NCI-H2029 treated with DMSO at 0.1 percent for 48 hours (cell line): Measurements from ENCODE around the gene MAN1A1.
"Not testable (repeated sequence)": the region's sequence is repeated elsewhere in the genome, so short reads cannot be mapped to it uniquely, and the experiment has no call there.

Experiments
- DNase-seq: peaks from one replicate; lab custom pipeline; 2025; lab: John Stamatoyannopoulos, UW

MAN1A1 gene

DNA sequence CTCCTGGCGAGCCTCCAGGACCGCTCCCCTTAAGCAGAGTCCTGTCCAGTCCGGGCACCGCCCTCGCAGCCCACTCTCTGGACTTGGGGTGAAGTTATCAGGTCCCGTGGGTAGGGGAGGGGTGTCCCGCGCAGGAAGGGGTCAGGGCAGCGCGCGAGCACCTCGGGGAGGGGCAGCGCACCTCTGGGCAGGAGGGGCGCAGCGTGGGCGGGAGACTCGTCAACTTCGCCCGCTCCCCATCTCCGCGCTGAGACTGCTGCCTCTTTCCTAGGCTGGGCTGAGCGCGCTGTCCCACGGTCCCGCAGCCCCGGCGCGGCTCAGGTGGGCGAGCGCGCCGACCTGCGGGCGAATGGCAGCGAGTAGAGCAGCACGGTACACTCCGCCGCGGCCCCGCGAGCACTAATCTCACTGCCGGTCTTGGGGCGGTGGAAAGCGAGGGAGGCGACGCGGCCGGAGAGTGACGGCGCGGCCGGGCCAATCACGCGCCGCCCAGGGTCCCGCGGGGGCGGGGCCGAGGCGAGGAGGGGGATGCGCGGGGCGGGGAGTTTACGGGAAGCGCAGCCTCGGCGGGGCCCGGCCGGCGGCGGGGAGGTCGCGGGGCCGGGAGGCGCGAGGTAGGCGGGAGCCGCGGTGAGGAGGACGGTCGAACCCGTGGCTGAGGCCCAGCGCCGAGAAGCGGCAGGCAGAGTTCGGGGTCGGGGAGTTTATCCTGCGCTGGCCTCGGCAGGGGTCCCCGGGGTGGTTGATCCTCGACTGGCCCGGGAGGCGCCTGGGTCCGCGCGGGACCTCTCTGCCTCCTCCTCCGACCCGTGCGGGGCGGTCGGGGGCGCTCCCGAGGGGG lies at the start of gene MAN1A1:
Gene MAN1A1 (minus strand): TSS at position 401 of the 841 bp plus-strand sequence. CDS start 696 bp downstream, outside the sequence.
- DNase-seq = peak; percentile 62

DNA sequence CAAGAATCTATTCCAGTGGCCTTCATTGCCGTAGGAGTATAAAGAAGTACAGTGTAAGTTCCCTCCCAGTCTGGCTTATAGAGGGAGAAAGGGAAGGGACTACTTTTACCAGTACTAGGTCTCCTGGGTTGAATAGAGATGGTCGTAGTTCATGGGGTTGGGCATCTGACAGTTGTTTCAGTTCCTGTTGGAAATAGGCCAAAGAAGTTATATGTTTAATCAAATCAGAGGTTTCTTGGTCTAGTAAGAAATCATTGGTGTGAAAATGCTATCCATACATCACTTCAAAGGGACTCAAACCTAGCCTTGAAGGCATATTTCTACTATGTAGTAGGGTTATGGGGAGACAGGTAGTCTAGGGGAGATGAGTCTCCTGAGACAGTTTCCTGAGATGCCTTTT lies 45.6 kb upstream of the MAN1A1 start:
- DNase-seq = no peak

DNA sequence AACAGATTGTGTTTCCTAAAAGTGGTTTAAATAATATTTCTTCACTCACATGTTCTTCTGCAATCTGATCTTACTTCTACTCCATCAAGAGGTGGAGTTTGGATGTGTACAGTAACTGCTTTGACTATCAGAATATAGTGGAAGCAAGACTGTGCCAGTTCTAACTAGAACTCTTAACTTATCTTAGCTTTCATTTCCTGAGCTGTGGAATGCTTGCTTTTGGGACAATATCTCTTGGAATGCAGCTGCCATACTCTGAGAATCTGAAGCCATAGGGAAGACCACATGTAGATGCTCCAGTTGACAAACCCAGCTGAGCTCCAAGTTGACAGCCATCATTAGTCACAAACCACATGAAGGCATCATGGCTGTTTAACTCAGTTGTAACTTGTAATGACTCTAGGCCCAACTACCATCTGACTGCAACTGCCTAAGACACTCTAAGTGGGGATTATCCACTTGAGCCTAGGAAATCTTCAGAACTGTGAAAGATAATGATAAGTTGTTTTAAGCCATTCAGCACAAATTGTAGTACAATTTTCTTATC lies 40.8 kb upstream of the MAN1A1 start:
- no peak for DNase-seq

DNA sequence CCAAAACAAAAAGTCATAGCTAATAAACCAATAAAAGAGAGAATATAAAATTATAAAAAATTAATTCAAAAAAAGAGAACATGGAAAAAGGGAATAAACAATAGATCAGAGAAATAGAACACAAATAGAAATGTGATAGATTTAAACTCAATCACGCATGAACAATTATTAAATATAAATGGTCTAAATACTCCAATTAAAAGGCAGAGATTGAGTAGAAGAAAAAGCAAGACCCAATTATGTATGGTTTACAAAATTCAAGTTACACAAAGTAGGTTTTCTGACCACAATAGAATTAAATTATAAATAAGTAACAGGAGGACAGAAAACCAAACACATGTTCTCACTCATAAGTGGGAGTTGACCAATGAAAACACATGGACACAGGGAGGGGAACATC lies 36.4 kb upstream of the MAN1A1 start:
- no peak for DNase-seq

DNA sequence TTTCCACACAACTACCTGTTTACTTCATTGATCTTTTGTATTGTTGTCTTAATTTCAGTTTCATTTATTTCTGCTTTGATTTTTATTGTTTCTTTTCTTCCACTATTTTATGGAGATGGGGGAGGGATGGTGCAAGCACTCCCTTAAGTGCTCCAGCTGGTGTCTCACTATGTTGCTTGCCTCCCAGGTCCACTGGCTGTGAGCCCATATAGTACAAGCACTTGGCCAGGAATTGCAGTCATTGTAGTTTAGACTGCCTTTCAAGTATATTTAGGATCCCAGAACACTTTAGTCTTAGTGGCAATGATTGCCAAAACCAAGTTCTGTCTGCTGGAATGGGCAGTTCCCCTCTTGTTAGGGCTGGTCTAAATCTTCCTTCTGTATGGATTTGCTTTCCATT lies 34.9 kb upstream of the MAN1A1 start:
- DNase-seq = peak; percentile 5

DNA sequence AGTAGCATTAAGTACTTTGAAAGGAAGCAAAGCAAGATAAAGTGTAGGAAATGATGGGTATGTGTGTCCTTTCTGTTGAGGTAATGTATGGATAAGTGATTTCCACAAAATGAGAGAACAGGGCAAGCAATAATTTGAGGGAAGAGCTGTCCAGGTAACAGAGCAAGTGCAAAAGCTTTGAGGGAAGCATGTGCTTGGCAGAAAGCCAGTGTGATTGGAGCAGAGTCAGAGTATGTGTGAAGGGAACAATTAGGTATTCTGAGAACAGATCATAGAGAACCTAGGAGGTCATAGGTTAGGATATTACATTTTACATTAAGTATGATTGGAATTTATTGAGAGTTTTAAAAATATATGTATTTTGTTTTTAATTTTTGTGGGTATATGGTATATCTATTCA lies 30.2 kb upstream of the MAN1A1 start:
- no peak for DNase-seq

DNA sequence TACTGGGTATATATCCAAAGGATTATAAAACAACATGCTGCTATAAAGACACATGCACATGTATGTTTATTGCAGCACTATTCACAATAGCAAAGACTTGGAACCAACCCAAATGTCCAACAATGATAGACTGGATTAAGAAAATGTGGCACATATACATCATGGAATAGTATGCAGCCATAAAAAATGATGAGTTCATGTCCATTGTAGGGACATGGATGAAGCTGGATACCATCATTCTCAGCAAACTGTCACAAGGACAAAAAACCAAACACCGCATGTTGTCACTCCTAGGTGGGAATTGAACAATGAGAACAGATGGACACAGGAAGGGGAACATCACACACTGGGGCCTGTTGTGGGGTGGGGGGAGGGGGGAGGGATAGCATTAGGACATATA lies 27.5 kb upstream of the MAN1A1 start:
- DNase-seq = not testable (repeated sequence)

DNA sequence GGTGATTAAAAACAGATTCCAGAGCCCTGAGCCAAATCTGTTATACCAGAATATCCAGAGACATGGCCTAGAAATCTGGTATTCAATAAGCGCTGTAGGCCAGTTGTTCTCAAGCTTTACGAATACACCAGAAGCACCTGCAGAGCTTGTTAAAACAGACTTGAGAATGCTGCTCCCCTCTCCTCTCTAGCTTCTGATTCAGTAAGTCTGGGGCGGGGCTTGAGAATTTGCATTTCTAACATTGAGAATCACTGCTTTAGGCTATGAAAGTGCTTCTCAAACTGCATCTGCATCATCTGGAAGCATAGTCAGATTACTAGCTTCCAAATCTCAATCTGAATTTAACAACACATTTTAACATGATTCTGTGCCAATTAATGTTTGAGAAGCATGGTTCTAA lies 20.5 kb upstream of the MAN1A1 start:
- DNase-seq = no peak

DNA sequence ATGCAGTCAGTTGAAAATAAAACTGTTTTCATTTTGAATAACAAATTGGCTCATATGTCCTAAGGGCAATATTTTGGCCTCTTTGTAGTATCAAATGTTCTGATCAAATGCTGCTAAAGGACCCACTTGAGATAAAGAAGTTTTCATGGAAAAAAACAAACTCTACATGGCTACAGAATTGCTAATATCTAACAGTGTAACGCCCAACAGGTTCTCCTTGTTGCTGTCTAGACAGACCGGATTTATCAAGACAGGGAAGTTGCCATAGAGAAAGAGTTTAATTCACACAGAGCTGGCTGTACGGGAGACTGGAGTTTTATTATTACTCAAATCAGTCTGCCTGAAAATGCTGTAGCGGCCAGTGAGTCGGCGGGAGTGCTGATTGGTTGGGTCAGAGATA lies 19.4 kb upstream of the MAN1A1 start:
- no peak for DNase-seq

DNA sequence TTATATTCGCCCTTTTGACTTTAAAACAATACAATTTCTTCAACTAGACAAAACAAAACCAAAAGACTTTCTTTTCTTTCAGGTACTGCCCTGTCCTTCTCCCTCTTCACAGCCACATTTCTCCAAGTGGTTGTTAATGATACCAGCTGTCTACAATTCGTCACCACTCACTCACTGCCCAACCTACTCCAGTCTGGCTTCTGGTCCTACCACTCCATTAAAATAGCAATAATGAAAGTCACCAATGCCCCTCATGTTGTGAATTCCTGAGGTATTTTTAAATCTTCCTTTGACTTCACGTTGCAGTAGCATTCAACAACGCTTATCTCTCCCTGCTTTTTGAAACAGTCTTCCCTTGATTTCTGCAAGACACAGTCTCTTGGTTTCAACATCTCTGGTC lies 11.6 kb upstream of the MAN1A1 start:
- DNase-seq = no peak

DNA sequence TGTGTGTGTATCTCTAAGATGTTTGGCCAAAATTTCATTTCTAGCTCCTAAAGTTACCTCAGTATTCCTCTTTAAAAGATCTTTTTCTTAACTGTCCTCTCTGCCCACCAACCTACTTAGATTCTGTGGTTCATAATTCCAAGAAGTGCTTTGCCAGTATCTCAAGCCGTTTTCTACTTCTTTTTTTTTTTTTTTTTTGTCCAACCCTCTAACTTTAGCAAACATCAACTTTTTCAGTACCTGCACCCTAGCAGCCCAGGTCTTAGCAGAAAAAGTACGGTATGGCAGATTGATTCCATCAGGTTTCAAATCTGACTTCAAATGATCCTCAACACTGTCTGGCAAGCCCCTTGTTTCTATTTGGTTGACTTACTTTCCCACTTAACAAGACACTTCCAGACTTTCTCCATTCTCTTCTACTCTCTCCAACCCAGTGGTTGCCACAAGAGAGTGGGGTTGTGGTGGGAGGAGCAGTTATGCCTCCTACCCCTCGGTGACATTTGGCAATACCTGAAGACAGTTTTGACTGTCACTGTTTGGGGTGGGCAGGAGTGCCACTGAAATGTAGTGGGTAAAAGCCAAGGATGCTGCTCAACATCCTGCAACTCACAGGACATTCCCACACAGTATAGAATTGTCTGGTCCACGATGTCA lies 10.8 kb upstream of the MAN1A1 start:
- DNase-seq = no peak

DNA sequence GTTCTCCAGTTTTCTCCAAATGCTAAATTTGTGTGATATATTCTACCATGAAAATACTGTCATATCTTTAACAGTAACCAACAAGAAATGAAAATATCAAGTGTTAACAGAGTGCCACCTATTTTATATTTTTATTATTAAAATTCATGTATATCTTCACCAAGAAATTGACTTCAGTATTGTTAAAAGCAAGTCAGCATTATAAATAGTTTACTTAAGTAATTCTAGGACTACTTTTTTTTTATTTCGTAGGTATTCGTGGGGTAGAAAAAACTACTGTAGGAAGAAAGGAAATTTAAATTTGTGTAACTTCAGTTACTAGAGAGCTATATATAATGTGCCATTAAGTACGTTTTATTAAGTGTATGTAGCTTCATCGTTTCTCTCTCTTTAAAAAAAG lies 6.3 kb upstream of the MAN1A1 start:
- DNase-seq = no peak

DNA sequence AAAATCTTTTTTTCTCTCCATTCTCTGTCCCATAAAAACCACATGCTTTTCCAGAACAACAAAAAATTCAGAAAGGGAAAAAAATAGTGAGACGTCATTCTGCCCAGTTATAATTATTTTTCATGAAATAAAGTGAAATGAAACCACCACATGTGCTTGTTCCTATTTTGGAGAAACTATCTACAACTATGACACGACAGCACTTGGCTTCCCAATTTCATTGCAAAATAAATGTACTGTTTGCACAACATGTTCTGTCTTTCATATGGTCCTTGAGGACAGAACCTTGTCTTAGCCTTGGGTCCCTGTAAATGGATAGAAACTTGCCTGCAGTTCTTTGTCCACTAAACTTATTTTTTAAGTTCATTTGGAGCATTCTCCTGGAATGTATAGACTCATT lies 5.6 kb upstream of the MAN1A1 start:
- DNase-seq = no peak

DNA sequence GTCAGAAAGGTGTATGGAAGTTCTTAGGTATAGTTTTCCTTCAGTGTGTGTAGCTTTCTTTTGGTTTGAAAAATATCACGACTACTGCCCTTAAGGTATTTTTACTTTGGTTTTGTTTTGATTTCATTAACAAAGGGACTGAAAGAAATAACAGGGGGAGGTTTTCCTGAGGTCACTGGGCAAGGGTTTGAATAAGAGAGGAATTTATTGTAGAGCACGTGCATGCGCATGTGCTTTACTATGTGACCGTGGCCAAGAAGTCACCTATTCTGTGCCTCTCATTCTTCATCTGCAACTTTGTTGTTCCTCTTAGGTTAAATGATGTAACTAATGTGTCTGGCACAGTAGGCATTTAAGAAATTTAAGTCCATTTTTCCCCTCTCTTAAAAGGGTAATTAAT lies 4.1 kb upstream of the MAN1A1 start:
- no peak for DNase-seq

DNA sequence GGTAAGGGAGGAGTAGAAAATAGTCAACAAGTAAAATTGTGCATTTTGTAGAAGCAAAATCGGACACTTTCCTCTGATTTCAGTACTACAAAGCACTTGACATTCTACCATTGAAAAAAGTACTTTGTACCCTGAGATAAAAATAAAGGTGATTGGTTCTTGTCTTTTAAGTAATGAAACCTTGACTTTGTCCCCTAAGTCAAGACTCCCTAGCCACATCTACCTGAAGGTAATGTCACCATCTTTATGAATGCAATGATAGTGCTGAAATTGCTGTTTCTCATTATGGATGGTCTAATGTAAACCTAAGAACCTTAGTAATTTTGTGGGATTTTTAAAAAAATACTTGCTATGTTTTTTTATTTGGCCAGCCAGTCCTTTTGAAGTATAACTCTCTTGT lies 2.4 kb upstream of the MAN1A1 start:
- no peak for DNase-seq

DNA sequence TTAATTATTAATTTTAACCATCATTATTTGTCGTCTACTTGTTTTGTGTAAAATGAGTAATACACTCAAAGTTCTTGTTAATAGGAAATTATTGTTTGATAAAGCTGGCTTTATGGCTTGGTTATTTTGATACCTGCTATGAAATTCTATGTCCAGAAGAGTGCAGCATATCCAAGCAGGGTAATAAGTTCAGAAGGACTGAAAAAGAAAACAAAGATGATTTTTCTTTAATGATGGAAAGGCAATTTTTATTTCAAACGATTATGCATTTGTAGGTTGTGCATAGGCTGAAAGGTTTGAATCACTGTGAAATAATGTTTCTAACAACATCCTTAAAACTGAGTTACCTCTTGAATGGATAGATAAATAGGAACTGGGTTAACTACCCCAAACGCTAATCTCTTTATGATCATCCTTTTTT lies 1.4 kb upstream of the MAN1A1 start:
- DNase-seq = peak; percentile 89

DNA sequence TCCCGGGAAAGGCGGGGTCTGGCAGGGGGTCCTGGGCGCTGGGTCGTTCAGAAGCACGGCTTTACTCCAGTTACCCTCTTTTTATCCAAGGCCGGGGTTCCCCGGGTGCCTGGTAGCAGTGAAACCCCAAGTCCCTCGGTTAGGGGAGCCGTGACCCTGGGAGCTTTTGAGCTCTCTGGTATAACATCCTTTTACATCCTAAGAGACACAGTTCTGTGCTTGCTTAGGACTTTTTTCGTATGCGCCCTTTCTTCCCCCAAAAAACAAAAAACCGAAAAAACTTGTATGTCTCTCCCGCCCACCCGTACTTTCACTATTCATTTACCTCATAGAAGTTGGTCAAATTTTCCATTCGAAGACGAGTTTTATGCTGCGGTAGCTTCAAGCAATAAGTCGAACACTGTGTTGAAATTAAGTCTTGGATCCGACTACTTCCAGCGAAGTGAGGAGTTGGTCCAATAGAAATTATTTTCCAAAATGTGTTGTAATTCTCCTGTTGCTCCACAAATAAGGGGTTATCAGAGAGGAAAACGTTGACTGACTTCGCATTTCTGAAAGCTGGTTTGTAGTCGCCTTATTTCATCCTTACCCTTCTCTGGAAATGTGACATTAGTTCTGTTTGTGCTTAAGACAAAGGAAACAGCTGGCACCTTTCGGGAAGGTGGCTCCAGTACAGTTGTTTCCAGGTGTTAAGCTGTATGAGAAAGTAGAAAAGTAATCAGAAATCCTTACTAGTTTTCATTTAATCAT lies 816 bp upstream of the MAN1A1 start:
- peak; percentile 89 for DNase-seq

DNA sequence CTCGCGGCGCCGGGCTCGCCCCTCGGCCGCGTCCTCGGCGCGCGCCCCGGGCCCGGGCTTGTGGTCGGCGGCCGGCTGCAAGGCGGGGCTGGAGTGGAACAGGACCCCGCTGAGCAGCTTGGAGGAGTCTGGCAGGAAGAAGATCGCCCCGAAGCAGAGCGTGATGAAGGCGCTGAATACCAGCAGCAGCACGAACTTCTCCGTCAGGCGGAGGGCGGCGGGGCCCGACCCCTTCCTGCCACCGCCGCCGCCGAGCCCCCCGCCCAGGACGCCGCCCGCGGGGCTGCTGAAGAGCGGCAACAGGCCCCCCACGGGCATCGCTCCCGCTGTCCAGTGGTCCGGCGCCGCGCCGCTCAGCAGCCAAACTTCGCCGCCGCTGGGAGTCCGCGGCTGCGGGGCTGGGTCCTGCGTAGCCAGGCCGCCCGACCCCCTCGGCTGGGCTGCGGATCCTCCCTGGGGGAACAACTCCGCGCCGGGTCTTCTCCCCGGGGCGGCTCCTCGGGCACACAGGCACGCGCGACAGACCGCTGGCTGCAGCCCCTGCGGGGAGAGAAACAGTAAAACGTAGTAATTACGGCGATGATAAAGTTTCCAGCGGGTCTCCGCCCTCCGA lies 707 bp downstream of the MAN1A1 start:
- no peak for DNase-seq

DNA sequence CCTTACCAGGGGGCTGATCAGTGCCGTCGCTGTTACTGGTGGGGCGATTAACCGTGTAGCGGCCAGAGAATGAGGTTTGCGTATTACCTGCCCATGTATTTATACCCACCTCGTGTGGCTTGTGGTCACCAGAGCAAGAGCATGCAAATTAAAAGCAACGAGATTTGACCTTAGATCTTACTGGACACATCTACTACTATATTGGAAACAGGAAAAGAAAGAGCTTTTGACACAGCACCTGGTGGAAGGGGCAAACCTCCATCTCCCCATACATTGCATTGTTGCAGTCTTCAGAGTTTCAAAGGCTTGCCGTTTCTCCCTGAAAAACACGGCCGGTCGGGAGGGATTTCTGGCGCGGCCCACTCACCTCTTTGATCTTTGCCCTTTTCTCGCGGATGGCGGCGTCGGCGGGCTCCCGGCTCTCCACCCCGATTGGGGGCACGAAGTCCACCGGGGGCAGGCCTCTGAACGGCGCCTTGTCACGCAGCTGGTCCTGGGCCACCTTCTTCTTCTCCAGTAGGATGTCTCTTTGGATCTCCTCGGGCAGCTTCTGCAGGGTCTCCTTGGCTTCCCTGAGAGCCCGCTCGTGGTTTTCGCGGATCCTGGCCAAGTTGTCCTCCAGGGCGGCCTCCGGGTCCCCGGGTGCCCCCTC lies 1.3 kb downstream of the MAN1A1 start:
- peak; percentile 71 for DNase-seq

DNA sequence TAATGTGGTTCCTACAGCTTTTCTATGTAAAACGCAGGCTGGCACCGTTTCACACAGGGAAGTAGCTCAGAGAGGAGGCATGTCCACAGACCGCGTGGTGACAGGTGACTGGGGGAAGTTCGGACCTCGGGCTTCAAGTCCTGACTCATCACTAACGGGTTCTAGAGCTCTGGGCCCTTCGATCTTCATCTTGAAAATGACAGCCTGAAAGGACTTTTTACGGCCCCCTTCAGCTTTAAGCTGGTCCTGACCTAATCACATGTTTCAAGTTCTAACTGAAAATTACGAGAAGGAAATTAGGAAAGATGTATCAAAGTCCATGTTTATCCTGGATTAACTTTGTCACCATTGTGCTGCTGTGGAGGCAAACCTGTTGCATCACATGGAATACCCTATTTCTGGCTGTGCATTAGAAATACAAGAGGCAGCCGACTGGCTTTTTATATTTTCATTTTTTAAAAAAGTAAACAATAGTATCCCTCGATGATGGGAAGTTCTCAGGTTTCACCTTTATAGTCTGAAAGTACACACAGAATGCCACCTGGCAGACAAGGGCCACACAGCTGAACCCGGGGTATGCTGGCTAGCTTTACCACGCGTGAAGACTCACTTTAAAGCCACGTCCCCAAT lies 2.0 kb downstream of the MAN1A1 start:
- DNase-seq = peak; percentile 71

DNA sequence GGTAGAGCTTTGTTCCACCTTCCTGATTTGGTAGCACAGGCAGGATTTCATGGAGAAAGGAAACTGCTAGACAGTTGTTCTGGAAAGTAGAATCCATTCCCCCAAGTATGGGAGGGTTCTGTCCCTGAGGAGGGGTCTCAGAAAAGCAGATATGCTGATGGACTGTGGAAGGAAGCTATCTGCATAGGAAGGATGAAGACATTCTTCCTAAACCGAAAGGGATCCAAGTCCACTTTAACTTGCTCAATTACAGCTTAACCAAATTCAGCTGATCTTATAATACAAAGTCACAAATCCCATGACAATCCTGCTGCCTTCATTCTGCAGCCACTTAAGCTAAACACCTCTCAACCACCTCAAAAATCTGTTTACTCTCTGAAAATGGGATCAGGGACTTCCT lies 2.6 kb downstream of the MAN1A1 start:
- no peak for DNase-seq
